A673 (cell line): ENCODE data around the gene IPCEF1. TPM values are rescaled to one million over a fixed set of nuclear protein-coding genes. Genes with fewer than 3 reads are reported as not detected.

Experiments used
- BruUV-seq: library from RNA; stranded (reverse); fragments of 400-500 nt; replicated peaks from 2 replicates; lab custom pipeline; 2021; lab: Mats Ljungman, UMichigan
- CTCF ChIA-PET: fragments of 300-600 bp; sonication (Branson Sonifier 250); formaldehyde crosslinking; loops from one replicate; lab custom pipeline; 2022; ENCODE audit warnings: antibody characterized with exemption; lab: Charles Lee
- POLR2A ChIA-PET: fragments of 300-600 bp; sonication (Branson Sonifier 250); formaldehyde crosslinking; loops from one replicate; lab custom pipeline; 2022; ENCODE audit warnings: antibody characterized with exemption; ENCODE audit not compliant: low non-redundant PET; lab: Charles Lee
- DNase-seq: peaks from one replicate; pipeline ENCODE4 v3.0.0-alpha.2; 2015; ENCODE audit warnings: low spot score
- H3K27ac ChIP-seq: fragments of 200-600 bp; sonication (generic); 2 replicates; pipeline ENCODE4 v1.5.1; 2016; ENCODE audit warnings: mixed run types, low read depth, mild to moderate bottlenecking, mixed read lengths, antibody characterized with exemption, low read length; ENCODE audit not compliant: poor library complexity, severe bottlenecking
- H3K27me3 ChIP-seq: fragments of 200-600 bp; sonication (generic); replicated peaks from 2 replicates; pipeline ENCODE4 v1.6.1; 2017; ENCODE audit warnings: mixed run types, low read depth, mild to moderate bottlenecking, mixed read lengths, antibody characterized with exemption, low read length; ENCODE audit not compliant: insufficient read depth, poor library complexity
- H3K36me3 ChIP-seq: fragments of 200-600 bp; sonication (generic); 2 replicates; pipeline ENCODE4 v1.6.1; 2016; ENCODE audit warnings: mixed run types, mild to moderate bottlenecking, mixed read lengths, antibody characterized with exemption, low read length; ENCODE audit not compliant: insufficient read depth, poor library complexity, severe bottlenecking
- H3K4me1 ChIP-seq: fragments of 200-600 bp; sonication (generic); 2 replicates; pipeline ENCODE4 v1.6.1; 2017; ENCODE audit warnings: mixed run types, mild to moderate bottlenecking, mixed read lengths, antibody characterized with exemption, low read length; ENCODE audit not compliant: insufficient read depth, poor library complexity, severe bottlenecking
- H3K4me3 ChIP-seq: fragments of 200-600 bp; sonication (generic); 2 replicates; pipeline ENCODE4 v1.5.1; 2016; ENCODE audit warnings: low read depth, mixed run types, mild to moderate bottlenecking, mixed read lengths, low read length; ENCODE audit not compliant: poor library complexity, severe bottlenecking
- H3K9me3 ChIP-seq: fragments of 200-600 bp; sonication (generic); 2 replicates; pipeline ENCODE4 v1.6.1; 2016; ENCODE audit warnings: mixed run types, low read depth, mild to moderate bottlenecking, mixed read lengths, antibody characterized with exemption, low read length; ENCODE audit not compliant: poor library complexity, severe bottlenecking
- CTCF ChIP-seq: fragments of 300-800, 200-600 bp; sonication (generic); conservative IDR thresholded peaks from 2 replicates; pipeline ENCODE4 v1.5.1; 2017; ENCODE audit warnings: low read depth, mild to moderate bottlenecking, antibody characterized with exemption, low read length, moderate library complexity, mixed read lengths
- EZH2 ChIP-seq: fragments of 200-600 bp; sonication (generic); IDR thresholded peaks from 2 replicates; pipeline ENCODE4 v1.6.1; 2017; ENCODE audit warnings: borderline replicate concordance, low read depth, mild to moderate bottlenecking, mixed read lengths, antibody characterized with exemption, low read length; ENCODE audit not compliant: poor library complexity, severe bottlenecking
- intact Hi-C: fragments of 100-400 bp; cut with micrococcal nuclease; formaldehyde crosslinking; loops from one replicate; pipeline ENCODE4 v1.10.0; 2022; ENCODE audit not compliant: unreplicated experiment
- total RNA-seq: library from RNA; stranded (reverse); gene quantifications from 2 replicates; pipeline ENCODE4 v1.2.3, GENCODE V29; 2021

The IPCEF1 gene
- total RNA-seq, 1 experiment from 2014 or later: 1.4 TPM

GRCh38 chr6:154382740-154383139 is 26.1 kb upstream of the IPCEF1 start:
- no peaks in the 10 kb centered on the region for H3K27me3 ChIP-seq
- ChIA-PET CTCF (no interaction called here), POLR2A (no interaction called here)
- no peaks in the 10 kb centered on the region for H3K4me1 ChIP-seq
- no peaks in the 10 kb centered on the region for H3K9me3 ChIP-seq
- no TSS peak for BruUV-seq
- H3K27ac ChIP-seq: no peak overlapping the region
- TF ChIP-seq EZH2: no peak
- TF ChIP-seq CTCF: no peak
- intact Hi-C loops: no loop called here
- no peaks in the 10 kb centered on the region for H3K36me3 ChIP-seq
- H3K4me3 ChIP-seq: no peak overlapping the region
- DNase-seq: no peak

- no peaks in the 10 kb centered on the region for H3K4me1 ChIP-seq
- BruUV-seq: no TSS peak
- CTCF ChIA-PET: no interaction called here
- H3K4me3 ChIP-seq: no peak overlapping the region
- H3K27ac ChIP-seq: no peak overlapping the region
- H3K36me3 ChIP-seq: no peaks in the 10 kb centered on the region
- POLR2A ChIA-PET: no interaction called here
- no peaks in the 10 kb centered on the region for H3K9me3 ChIP-seq
- H3K27me3 ChIP-seq: no peaks in the 10 kb centered on the region
- DNase-seq: no peak
- intact Hi-C loops: no loop called here
- TF ChIP-seq EZH2 (no peak), CTCF (no peak)
These were observed 24.9 kb upstream of the IPCEF1 start for GRCh38 chr6:154381548-154381947.

- no peaks in the 10 kb centered on the region for H3K27me3 ChIP-seq
- TF ChIP-seq CTCF (no peak), EZH2 (no peak)
- no TSS peak for BruUV-seq
- DNase-seq: no peak
- no peak overlapping the region for H3K27ac ChIP-seq
- POLR2A ChIA-PET: no interaction called here
- no peaks in the 10 kb centered on the region for H3K36me3 ChIP-seq
- no peak overlapping the region for H3K4me3 ChIP-seq
- intact Hi-C loops: no loop called here
- H3K4me1 ChIP-seq: no peaks in the 10 kb centered on the region
- CTCF ChIA-PET: no interaction called here
- H3K9me3 ChIP-seq: no peaks in the 10 kb centered on the region
These were observed 24.1 kb upstream of the IPCEF1 start for GRCh38 chr6:154380741-154381140.
